HS-27A (cell line): ENCODE results near the gene MROH9.

Experiments used
- DNase-seq: peaks from one replicate; pipeline ENCODE4 v3.0.0-alpha.2; 2012; ENCODE audit warnings: low read depth, missing footprints

MROH9 gene

DNA sequence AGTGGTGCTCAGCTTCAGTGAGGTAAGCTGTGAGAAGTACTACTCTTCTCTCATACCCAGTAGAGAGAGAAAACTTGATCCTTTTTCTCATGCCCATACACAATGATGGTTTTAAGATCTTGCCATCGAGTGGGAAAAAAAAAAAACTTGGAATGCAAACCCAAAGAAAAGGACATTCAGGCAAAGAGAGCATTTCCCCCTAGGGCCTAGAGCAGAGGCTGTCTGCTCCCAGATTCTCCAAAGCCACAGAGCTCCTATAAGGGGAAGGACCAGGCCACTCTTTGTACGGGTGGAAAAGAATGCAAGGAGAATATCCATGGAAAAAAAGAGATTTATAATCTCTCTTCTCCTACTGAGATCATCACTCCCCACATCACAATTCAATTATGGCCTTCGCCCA is 34.9 kb downstream of the MROH9 start:
- DNase-seq, result no peak

DNA sequence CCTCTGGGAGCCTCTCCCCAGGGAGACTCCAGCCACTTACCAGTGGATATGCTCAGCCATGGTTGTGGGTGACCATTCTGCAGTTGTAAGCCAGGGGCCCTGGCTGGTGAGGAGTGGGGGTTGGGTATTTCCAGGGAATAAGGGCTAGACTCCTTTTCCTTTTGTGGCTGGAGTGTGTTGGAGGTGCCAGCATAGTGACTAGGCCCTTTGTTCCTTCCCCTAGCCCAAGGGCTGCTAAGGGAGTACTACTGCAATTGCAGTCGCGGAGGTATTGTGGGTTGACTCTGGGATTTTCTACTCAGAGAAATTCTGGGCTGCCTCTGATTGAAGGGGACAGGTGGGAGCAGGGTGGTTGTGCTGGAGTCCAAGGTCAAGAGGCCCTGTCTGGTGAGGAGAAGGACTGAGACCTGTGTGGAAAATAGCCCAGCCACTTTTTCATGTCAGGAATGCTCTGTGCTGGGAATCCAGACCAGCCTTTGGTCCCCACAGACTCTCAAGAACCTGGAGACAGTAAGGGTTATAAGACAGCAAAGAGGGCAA is 43.1 kb downstream of the MROH9 start:
- DNase-seq, result no peak

DNA sequence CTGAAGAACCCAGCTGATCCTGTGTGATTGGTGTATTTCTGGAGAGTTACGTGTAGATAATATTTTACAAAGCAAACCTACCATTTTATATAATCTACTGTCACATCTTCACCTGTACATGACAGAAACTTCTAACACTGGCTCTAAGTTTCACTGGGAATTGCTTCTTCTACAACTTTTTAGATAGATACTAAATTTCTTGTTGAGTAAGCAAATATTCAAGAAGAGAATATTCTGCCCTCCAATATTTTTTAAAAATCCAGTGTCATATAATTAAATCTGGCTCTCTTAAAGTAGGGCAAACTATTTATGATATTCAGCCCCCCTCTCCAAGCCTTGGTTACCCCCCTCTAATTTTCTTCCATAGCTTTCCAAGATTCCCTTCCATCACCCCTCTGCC is 50.1 kb downstream of the MROH9 start:
- DNase-seq, result no peak

DNA sequence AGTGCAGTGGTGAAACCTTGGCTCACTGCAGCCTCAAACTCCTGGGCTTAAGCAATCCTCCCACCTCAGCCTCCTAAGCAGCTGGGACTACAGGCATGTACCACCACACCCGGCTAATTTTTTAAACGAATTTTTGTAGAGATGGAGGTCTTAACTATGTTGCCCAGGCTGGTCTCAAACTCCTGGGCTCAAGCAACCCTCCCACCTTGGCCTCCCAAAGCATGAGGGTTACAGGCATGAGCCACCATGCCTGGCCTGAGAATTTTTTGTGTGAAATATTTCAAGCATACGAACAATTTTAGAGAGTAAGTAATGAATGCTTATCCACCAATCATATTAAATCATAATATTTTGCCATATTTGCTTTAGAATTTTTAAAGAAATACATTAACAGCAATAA is 51.6 kb downstream of the MROH9 start:
- DNase-seq, result no peak

DNA sequence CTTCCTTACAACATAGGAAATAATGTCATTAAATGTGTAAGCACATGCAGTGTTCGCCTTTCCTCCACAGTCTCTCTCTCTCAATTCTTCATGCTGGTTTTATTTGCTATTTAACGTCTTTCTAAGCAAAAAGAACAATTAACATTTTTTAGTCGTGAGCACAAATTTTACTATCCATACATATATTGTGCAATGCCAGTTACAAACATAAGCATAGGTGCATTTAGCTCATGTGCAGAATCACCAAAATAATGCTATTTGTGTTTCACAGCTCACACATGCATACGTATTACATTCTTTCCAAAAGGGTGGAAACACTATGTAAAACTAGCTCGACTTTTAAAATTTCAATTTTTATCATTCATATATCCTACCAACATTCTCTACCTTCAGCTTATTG is 52.1 kb downstream of the MROH9 start:
- no peak for DNase-seq

DNA sequence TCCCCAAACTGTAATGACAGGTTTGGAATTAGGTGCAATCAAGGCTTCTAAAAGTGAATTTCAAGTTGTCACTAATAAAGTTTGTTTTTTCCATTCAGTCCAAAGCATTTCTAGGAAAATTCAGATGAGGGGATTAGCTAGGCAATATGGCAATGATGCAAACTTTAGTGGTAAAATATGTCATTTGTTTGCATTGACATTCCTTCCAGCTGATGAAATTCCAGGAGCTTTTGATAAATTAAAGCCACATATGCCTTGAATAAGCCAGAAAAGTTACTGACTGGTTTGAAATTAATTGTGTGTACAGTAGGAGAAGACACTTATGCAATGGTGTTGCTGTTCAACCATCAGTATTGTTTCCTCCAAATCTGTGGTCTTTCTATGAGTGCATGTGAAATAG is 57.8 kb downstream of the MROH9 start:
- no peak for DNase-seq

DNA sequence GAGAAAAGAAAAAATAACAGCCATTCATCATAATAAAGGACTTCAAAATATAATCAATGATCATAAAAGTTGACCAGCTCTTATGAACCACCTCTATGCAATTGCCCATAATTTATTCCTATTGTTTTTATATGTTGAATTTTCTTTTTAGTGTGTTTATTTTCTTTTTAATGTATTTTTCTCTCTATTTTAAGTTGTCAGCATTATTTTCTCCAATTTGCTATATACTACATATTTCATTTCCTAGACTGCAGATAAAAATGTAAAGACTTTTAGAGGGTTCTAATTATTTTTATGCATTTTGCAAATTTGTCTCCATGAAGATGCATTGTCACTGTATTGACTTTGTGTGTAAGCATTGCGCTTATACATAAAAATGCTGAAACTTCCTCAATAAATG is 58.4 kb downstream of the MROH9 start:
- no peak for DNase-seq

DNA sequence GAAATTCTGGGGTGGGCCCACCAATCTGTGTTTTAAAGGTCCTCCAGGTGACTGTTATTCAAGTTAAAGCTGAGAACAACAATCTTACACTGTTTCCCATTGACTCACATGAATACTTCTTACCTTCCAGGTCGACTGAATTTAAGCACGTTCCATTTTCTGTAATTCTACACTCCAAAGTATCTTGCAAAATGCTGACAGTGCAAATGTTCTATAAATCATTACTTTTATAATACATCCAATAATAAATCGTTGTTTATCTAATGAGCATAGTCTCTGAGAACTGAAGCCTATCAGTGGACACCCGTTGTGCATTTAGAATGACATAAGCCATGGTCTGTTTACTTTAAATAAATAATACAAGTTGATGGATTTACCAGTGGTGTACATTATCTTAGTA is 79.5 kb downstream of the MROH9 start:
- no peak for DNase-seq

DNA sequence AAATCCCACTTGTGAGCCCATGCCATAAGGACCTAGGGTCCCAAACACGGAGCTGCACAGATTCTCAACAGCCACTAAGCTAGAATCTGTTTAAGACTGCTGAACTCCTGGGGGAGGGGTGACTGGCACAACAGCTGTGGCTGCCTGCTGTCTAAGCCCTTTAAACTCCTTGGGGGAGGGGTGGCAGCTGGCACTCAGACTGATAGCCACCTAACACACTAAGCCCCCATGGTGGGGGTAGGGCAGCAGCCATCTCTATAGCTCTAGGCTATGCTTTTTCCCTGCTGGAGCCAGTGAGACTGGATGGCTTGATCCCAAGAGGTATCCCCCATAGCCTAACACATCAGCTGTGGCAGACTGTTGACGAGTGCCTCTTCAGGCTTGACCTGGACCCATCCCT is 82.1 kb downstream of the MROH9 start:
- no peak for DNase-seq

DNA sequence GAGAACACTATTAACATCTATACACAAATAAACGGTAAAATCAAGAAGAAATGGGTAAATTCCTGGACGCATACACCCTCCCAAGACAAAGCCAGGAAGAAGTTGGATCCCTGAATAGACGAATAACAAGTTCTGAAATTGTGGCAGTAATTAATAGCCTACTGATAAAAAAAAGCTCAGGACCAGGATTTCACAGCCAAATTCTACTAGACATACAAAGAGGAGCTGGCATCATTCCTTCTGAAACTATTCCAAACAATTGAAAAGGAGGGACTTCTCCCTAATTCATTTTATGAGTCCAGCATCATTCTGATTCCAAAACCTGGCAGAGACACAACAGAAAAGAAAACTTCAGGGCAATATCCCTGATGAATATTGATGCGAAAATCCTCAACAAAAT is 84.6 kb downstream of the MROH9 start:
- DNase-seq, result no peak

DNA sequence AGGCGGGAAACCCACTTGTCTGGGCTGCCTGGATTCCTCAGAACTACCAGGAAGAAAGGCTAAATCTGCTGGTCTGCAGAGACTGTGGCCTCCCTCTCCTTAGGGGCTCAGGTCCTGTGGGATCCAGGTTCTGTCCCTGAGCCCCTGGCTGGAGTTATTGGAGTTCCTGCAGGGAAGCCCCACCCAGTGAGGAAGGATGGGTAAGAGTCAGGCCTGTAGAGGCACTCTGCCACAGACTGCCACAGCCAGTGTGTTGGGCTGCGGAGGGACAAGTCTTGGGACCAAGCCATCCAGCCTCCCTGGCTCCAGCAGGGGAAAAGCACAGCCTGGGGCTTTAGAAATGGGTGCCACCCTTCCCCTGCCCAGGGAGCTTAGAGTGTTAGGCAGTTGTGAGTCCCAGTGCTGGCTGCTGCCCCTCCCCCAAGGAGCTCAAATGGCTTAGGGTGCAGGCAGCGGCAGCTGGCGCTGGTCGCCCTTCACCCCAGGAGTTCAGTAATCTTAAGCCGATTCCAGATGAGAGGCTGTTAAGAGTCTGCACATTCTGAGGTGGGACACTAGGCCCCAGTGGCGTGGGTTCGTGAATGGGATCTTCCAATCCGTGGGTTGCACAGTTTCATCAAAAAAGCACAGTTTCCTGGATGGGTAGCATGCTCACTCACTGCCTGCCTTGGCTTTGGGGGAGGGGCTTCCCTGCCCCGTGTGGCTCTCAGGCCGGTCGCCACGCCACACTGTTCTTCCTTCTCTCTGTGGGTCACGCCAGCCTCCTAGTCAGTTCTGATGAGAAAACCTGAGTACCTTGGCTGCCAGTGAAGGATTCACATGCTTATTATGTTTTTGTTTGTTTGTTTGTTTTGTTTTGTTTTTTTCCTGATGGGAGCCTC is 97.7 kb downstream of the MROH9 start:
- no peak for DNase-seq

DNA sequence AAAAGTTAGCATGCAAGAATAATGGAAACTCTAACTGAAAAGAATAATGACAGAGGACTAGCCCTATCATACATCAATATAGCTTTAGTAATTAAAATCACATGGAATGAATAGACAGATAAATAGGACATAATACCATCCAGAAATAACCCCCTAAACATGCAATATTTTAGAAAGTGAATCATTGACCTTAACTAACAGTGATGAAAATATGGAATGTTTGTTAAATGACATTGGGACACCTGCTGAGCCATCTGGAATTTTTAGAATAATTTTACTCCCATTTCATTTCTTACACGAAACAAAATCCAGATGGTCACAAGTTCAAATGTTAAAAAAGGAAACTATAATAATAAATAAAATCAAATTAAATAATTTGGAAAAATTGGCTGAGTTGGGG is 102.3 kb downstream of the MROH9 start:
- DNase-seq, result no peak

DNA sequence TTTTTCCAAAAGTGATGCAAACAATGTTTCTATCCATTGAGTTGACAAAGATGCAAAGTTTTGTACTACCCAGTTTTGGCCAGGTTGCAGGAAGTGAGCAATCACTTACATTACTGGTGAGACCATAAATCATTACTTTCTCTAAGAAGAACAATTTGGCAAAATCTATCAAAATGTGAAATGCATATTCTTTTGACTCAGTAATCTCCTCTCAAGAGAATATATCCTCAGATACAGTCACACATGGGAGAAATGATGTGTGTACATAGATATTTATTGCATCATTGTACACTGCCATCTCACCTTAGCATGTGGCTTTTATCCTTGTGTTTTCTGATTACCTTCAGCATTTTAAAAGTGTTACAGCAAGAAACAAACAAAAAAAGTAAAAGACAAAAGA is 103.0 kb downstream of the MROH9 start:
- DNase-seq, result no peak

DNA sequence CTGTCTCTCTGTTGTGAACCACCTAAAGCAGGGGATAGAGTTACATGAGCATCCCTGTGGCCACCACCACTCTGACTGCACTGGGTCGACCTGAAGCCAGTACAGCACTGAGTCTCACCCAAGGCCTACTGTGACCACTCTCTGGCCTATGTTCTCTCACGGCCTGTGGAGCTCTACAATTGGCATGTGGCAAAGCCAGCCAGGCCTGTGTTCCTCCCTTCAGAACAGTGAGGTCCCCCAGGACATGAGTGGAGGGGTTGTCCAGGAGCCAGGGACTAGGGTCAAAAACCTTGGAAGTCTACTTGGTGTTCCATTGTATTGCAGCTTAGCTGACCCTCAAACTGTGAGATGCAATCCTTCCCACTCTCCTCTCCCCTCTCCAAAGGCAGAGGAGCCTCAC is 112.7 kb downstream of the MROH9 start:
- no peak for DNase-seq

DNA sequence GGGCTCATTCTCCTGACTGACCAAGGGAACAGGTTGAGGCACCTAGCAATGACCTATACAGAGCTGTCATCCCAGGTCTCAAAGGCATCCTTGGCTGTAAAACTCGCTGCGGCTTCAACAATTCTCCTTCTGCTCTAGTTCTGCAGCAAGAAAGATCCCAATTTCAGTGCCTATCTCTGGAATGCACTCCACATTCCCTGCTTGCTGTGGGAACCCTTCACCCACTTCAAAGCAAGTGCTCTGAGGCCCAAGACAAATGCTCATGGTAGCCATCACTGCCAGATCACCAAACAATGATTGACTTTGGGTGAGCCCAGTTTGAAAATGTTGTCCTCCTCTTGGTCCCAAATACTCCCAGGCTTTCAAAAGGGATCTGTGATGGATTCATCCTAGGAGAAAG is 117.6 kb downstream of the MROH9 start:
- no peak for DNase-seq

DNA sequence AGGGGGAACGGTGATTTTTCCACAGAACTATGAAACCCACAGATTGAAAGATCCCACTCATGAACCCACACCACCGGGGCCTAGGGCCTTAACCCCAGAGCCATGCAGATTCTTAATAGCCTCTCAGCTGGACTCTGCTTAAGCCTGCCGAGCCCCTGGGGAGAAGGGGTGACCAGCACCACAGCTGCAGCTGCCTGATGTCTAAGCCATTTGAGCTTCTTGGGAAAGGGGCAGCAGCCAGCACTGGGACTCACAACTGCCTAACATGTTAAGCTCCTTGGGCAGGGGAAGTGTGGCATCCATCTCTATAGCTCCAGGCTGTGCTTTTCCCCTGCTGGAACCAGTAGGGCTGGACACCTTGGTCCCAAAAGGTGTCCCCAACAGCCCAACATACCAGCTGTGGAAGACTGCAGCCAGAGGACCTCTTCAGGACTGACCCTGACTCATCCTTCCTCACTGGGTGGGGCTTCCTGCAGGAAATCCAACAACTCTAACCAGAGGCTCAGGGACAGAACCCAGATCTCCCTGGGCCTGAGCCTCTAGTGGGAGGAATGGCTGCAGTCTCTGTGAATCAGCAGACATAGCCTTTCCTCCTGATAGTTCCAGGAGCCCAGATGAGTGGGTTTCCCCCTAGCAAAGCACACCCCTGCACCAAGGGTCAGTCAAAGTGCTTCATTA is 120.8 kb downstream of the MROH9 start:
- DNase-seq, result no peak

DNA sequence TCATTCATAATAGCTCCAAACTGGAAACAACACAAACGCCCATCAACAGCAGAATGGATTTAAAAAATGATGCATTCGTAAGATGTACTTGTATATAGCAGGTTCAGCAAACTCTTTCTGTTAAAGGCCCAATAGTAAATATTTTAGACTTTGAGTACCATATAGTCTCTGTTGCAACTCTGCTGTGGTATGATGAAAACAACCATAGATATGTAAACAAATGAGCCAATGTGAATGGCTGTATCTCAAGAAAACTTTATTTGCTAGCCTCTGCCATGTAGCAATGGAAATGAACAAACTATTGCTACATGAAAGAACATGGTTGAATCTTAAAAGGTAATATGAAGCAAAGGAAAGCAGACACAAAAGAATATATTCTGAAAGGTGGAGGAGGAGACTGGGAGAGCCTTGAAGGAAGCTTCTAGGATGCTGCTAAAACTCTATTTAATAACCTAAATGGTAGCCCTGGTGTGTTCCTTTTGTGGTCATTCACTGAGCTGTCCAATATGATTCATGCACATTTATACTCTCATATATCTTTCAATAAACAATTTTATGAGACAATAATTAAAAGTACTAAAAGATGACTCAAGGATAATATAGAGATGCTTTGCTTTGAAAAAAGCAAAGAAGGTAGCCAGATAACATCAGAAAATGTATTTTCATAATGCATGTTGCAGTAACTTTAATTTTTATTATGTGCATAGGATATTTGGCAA is 126.2 kb downstream of the MROH9 start:
- DNase-seq, result no peak

DNA sequence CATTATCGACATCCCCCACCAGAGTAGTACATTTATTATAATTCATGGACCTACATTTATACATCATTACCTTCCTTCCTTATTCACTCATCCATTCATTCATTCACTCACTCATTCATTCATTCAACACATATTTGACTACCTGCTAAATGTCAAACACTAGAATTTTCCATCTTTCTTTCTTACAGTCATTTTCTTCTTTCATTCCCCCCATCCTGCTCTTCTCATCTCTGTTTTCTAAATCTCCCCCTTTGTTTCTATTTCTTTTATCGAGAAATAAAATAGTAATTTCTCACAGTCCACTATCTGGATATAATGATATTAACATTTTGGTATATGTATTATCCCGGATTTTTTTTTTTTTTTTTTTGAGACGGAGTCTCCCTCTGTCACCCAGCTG is 127.6 kb downstream of the MROH9 start:
- no peak for DNase-seq

DNA sequence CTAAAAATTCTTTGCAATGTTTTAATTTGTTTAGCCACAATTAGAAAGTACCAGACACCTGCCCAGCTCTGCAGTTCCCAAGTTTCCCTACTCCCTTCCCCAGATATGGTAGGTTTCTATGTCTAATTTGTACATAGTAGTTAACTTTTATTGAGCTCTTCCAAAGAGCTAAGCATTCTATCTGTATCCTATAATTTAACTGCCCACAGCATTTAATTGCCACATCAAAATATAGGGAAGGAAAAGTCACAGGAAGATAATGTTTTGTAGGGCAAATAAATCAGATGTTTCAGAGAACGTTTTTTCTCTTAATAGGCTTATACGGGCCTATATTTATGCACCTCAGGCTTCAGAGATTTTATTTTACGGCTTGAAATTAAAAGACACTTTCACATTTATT is 139.7 kb downstream of the MROH9 start:
- no peak for DNase-seq

DNA sequence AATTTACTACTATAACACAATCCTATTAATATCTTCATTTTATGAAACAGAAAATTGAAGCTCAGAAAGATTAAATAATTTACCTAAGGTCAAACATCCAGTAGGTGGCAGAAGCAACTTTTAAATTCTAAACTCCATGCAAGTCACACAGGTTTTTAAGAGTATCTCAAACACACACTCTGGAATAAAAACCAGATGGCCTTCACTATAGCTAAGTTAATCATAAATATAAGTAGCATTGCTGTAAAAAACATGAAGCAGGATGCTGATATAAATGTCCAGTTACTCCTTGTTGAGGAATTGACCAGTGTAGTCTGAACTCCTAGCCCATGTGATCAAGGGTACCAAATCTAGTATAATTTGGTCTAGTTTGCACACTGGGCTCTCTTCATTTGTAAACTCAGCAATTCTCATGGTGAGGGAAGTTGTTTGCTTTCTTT is 146.0 kb downstream of the MROH9 start:
- DNase-seq, result no peak

DNA sequence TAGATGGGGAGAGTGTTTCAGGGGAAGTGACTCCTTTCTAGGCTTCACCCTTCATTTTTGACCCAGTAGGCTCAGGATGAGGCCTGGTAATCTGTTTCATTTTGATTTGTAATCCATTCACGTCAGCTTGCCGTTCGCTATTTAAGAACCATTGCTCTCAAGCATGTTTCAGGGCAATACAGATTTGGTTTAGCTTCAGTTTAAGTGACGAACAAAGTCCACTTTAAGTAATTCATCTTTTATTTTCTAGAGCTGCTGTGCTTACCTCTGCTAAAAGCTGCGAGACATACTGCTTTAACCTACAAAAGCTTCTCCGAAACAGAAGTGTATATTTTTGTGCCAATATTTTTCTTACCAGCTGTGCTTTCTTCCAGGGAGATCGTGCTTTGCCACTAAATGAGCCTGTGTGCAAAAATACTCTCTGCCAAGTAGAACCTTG is 146.4 kb downstream of the MROH9 start:
- no peak for DNase-seq

DNA sequence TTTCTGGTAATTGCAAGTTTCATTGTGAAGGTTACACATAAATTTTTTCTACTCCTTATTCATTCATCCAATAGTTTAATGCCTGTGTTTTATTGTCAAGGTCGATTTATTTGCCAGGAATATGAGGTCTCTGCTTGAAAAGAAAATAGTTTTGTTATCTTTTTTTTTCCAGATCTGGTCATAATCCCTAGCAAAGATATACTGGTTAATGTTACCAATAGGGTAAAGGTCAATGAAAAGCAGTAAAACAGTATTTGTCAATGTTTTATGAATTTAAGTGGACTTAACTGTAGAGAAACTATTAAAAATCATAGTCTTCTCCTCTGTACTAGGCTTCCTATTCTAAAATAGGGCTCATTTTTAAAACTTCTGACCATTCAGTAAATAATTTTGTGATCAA is 147.3 kb downstream of the MROH9 start:
- DNase-seq, result no peak

DNA sequence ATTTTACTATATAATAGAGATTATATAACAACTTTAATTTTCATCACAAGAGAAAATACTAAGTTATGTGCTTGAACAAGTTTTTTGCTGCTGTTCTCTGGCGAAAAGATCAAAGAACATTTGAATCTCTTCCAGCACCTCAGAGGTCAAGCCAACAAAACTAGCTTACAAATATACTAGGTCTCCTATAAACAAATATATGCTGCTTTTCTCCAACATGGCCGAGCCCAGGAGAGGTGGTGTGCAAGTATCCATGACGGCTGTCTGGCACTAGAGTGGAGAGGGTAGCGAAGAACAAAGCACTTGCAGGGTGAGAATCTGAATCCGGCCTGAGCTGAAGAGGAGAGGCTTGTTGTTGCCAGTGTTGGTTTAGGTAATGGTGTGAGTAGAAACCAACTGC is 147.9 kb downstream of the MROH9 start:
- no peak for DNase-seq
